Ovary (tissue), 9 donors: Measurements from ENCODE around the gene MYH3. TPM values are rescaled to one million over a fixed set of nuclear protein-coding genes. Genes with fewer than 3 reads are reported as not detected.

ENCODE experiments used
- DNase-seq, 5 donors: peaks; one replicate each; pipeline ENCODE4 v3.0.0-alpha.2; 2019 to 2020
- H3K27ac ChIP-seq, 2 donors: fragments of 200-600 bp; one replicate each; pipeline versions ENCODE4 v1.5.1 to v1.8.0; 2019 to 2022
- H3K27me3 ChIP-seq: fragments of 200-600 bp; one replicate; pipeline ENCODE4 v1.8.0; 2022
- H3K36me3 ChIP-seq: fragments of 200-600 bp; sonication (generic); one replicate; pipeline ENCODE4 v1.5.1; 2019
- H3K4me1 ChIP-seq: one replicate; pipeline ENCODE4 v1.8.1; 2013; ENCODE audit warnings: mild to moderate bottlenecking, moderate library complexity; ENCODE audit not compliant: insufficient read depth
- H3K4me3 ChIP-seq: fragments of 200-600 bp; sonication (generic); one replicate; pipeline ENCODE4 v1.5.1; 2017
- H3K9me3 ChIP-seq, 2 donors: fragments of 200-600 bp in 1 of 2; sonication (generic) in 1 of 2; one replicate each; pipeline versions ENCODE4 v1.5.1 to v1.8.1; 2013 to 2019; ENCODE audit warnings: mild to moderate bottlenecking in 1 of 2, moderate library complexity in 1 of 2
- EP300 ChIP-seq: sonication (generic); formaldehyde crosslinking; IDR thresholded peaks from one replicate; pipeline ENCODE4 v1.6.1; 2017; ENCODE audit warnings: antibody characterized with exemption
- POLR2A ChIP-seq: fragments of 450-650 bp; IDR thresholded peaks from one replicate; pipeline ENCODE4 v1.6.1; 2017; ENCODE audit warnings: antibody characterized with exemption, mild to moderate bottlenecking, moderate library complexity
- WGBS, 3 donors: extraction: QIAGEN DNeasy Blood & Tissue Kit in 1 of 3; methylation state at CpG; one replicate each; pipeline versions ENCODE4 v1.1.5 to v1.1.7; 2013 to 2017; 5-methylcytosine and 5-hydroxymethylcytosine counted together
- intact Hi-C, 4 donors: fragments of 100-400 bp; cut with DNase I; formaldehyde crosslinking; loops; one replicate each; pipeline versions ENCODE4 v1.11.0 to v1.15.1; 2022 to 2023
- polyA plus RNA-seq, 2 donors: library from polyadenylated mRNA; stranded (reverse); fragments of 200-250 nt in 1 of 2; fragments of 350-450 nt in 1 of 2; fragmentation: Illumina TruSeq in 1 of 2; extraction: RNeasy Lipid Tissue Mini Kit (QIAGEN cat#74804) in 1 of 2; gene quantifications; one replicate each; pipeline ENCODE4 v1.2.3, GENCODE V29; 2013 to 2014
- total RNA-seq, 7 donors: library from RNA; depleted of rRNA in 2 of 7; stranded (reverse); fragments of >200 nt in 2 of 7; fragmentation: NEBNext Ultra II Directional in 3 of 7; extraction: Animal tissue kit (Norgen Biotek cat#: 25700) in 3 of 7; gene quantifications; one replicate each; pipeline versions ENCODE4 v1.1.0 to v1.2.4, GENCODE V29; 2016 to 2023
- TF ChIP-seq, protein P1 (sequence below), 3 donors: fragments of 450-650 bp in 2 of 3; fragments of 200-600 bp in 1 of 3; IDR thresholded peaks; one replicate each; pipeline versions ENCODE4 v1.5.1 to v1.8.0; 2016 to 2022; ENCODE audit warnings: antibody characterized with exemption in 3 of 3, mild to moderate bottlenecking in 1 of 3
- donor health status: DM: no; HTN: no; CAD: no; lungs with moderate emphysema.
- donor health status: DM: no; HTN: no; CAD: no.
- donor health status: Bipolar disorder and iron deficiency.
- donor health status: DM: yes; HTN: yes; CAD: no.
- donor health status: DM: no; HTN: no; CAD: no.
- donor health status: DM: yes; HTN: yes; CAD: no.

Gene MYH3
- total and polyA plus RNA-seq, 9 donors: 1.5 to 5.7 (median 2.6) TPM

DNA sequence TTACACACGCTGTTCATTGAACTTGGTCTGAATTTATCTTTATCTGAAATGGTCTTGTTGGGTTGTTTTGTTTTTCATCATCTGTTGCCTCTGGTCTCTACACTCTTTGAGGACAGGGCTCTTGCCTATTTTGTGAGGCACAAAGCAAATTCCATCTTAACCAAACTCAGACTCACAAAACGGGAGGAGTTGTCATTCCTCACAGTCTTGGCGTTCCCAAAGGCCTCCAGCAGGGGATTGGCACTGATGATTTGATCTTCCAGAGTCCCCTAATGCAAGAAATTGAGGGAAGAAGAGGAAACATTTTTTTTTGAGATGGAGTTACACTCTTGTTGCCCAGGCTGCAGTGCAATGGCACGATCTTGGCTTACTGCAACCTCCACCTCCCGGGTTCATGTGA, 8.7 kb downstream of the MYH3 start:
- Histone ChIP-seq H3K4me3 (no peak overlapping the region), H3K27ac (no peak overlapping the region), H3K27me3 (no peaks in the 10 kb centered on the region), H3K36me3 (no peaks in the 10 kb centered on the region), H3K9me3 (no peaks in the 10 kb centered on the region), H3K4me1 (no peaks in the 10 kb centered on the region)
- DNase-seq: no peak
- WGBS, 3 donors: 89 to 90% (median 89%) methylated on average over 5 of the region's 5 CpGs
- intact Hi-C loops: loop anchor here in 2 of 4 donors (5.0 to 10.0 kb wide), 2 partner anchors 196 to 199 kb away; no protein-coding TSS in a partner anchor
- TF ChIP-seq POLR2A (no peak), EP300 (no peak)
- TF ChIP-seq, protein P1, sequence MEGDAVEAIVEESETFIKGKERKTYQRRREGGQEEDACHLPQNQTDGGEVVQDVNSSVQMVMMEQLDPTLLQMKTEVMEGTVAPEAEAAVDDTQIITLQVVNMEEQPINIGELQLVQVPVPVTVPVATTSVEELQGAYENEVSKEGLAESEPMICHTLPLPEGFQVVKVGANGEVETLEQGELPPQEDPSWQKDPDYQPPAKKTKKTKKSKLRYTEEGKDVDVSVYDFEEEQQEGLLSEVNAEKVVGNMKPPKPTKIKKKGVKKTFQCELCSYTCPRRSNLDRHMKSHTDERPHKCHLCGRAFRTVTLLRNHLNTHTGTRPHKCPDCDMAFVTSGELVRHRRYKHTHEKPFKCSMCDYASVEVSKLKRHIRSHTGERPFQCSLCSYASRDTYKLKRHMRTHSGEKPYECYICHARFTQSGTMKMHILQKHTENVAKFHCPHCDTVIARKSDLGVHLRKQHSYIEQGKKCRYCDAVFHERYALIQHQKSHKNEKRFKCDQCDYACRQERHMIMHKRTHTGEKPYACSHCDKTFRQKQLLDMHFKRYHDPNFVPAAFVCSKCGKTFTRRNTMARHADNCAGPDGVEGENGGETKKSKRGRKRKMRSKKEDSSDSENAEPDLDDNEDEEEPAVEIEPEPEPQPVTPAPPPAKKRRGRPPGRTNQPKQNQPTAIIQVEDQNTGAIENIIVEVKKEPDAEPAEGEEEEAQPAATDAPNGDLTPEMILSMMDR (IDR thresholded peaks at IDR 0.05): no peak

DNA sequence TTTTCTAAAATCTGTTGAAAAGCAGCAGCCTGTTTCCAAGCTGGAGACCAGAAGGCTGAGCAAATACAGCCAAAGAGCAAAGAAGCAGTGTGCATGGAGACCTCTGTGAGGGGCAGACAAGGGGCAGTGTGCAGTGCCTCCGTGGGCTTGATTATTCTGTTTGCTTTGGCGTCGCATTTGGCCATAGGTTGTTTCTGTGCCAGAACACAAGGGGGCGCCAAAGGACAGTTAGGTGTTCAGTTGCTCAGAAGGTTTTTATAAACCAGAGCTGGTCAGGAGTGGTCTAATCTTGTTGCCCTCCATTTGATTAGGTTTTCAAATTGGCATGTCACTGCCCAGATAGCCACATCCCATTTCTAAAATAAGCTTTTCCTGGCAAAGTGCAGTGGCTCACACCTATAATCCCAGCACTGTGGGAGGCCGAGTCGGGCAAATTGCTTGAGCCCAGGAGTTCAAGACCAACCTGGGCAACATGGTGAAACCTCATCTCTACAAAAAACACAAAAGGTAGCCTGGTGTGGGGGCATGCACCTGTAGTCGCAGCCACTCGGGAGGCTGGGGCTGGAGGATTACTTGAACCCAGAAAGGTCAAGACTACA, 10.6 kb downstream of the MYH3 start:
- no peak overlapping the region for H3K27ac ChIP-seq
- WGBS, 3 donors: 38 to 44% (median 39%) methylated on average over 8 of the region's 8 CpGs
- no peaks in the 10 kb centered on the region for H3K9me3 ChIP-seq
- H3K27me3 ChIP-seq: no peaks in the 10 kb centered on the region
- H3K4me1 ChIP-seq: no peaks in the 10 kb centered on the region
- intact Hi-C loops: loop anchor here in 2 of 4 donors (5.0 to 10.0 kb wide), 2 partner anchors 198 to 201 kb away; no protein-coding TSS in a partner anchor
- peak; percentile 63 to 78 (median 74) for DNase-seq
- TF ChIP-seq, protein P1 (IDR thresholded peaks at IDR 0.05): peak; percentile 62 to 76 (median 67)
- TF ChIP-seq EP300: no peak
- H3K4me3 ChIP-seq: no peak overlapping the region
- no peaks in the 10 kb centered on the region for H3K36me3 ChIP-seq

DNA sequence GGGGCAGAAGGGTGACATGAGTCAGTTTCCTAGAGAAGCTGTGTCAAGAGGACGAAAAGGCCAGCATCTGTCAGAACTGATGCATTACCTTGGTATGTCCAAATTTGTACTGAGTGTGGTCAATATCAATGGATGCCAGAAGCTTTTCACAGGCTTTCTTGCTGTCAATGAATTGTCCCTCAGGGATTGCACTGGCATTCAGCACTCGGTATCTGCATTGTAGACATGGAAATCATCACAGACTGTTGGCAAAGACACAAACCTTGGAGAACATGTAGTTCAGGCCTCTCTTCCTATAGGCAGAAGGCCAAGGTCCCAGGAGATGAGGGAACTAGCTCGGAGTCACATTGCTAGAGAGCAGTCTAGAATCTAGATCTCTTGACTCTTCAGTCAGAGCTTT, 16.6 kb downstream of the MYH3 start:
- H3K4me3 ChIP-seq: no peak overlapping the region
- 68 to 90% (median 73%) methylated on average over 3 of the region's 3 CpGs for WGBS, 3 donors
- DNase-seq: no peak
- no peaks in the 10 kb centered on the region for H3K27me3 ChIP-seq
- H3K36me3 ChIP-seq: no peaks in the 10 kb centered on the region
- no peak overlapping the region for H3K27ac ChIP-seq
- TF ChIP-seq EP300 (no peak), POLR2A (no peak)
- TF ChIP-seq, protein P1 (IDR thresholded peaks at IDR 0.05): no peak
- no peaks in the 10 kb centered on the region for H3K9me3 ChIP-seq
- intact Hi-C loops: loop anchor here in 2 of 4 donors (5.0 to 10.0 kb wide), 2 partner anchors 197 to 204 kb away; partner anchors contain the start of gene PIRT (in 1 of the 2)
- H3K4me1 ChIP-seq: no peaks in the 10 kb centered on the region

DNA sequence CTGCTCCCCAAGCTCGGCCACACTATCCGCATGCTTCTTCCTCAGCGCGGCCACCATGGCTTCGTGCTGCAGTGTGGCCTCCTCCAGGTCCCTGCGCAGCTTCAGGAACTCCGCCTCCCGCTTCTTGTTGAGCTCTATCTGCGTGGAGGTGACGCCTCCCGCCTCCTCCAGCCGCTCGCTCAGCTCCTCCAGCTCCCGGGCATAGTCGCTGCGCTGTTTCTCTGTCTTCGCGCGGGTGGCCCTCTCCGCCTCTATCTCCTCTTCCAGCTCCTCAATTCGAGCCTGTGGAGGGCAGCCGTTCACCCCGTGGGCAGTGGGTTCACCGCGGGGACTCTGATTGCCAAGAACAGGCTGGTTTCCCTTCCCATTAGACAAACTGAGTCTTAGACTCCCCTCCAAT, 19.0 kb downstream of the MYH3 start:
- Histone ChIP-seq H3K27me3 (no peaks in the 10 kb centered on the region), H3K4me1 (no peaks in the 10 kb centered on the region), H3K27ac (no peak overlapping the region), H3K36me3 (no peaks in the 10 kb centered on the region), H3K9me3 (no peaks in the 10 kb centered on the region), H3K4me3 (no peak overlapping the region)
- 90 to 95% (median 94%) methylated on average over 25 of the region's 25 CpGs for WGBS, 3 donors
- TF ChIP-seq, protein P1 (IDR thresholded peaks at IDR 0.05): no peak
- TF ChIP-seq POLR2A (no peak), EP300 (no peak)
- no peak for DNase-seq
- intact Hi-C loops: no loop called here
